GM18505 (cell line): ENCODE results near the gene INPP5J.

ENCODE experiments used
- ATAC-seq: cut with Tn5 transposase; IDR thresholded peaks from one replicate; pipeline ENCODE4 v1.9.1; 2021; ENCODE audit not compliant: unreplicated experiment
- POLR2A ChIP-seq: IDR thresholded peaks from 4 replicates; pipeline ENCODE4 v1.6.1; 2011; ENCODE audit warnings: borderline replicate concordance; ENCODE audit not compliant: insufficient read depth, insufficient read length; ENCODE audit errors: extremely low read depth

Gene INPP5J

GRCh38 chr22:31083923-31084810, 38.6 kb upstream of the INPP5J start:
- TF ChIP-seq POLR2A = no peak
- ATAC-seq = no peak

DNA sequence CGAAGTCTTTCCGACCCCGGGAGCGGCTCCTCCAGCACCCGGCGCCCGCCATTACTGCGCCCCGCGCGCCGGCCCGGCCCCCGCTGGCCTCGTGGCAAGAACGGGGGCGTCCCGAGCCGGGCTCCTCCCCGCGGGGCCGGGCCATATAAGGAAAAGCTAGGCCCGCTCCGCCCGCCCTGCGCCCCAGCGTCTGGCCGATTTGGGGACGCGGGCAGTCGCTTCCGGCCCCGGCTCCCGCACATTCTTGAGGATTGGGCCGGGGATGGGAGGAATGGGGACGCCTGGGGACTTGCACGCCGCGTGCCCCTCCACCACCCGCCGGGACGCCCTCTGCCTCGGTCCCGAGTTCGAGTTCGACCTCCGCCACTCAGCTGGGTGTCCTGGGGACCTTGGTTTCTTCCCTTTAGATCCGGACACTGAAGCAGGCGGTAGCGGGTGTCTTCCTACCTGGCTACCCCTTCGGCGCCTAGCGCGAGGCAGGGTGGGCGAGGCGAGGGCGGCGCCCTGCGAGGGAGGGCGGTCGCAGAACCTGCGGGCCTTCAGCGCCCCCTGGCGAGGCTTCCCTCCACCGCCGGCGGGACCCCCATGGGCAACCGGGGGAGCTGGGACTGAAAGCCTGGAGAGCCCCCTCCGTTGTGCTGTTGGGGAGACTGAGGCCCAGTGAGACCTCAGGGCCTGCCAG, 37.8 kb upstream of the INPP5J start:
- TF ChIP-seq POLR2A = peak; percentile 86

DNA sequence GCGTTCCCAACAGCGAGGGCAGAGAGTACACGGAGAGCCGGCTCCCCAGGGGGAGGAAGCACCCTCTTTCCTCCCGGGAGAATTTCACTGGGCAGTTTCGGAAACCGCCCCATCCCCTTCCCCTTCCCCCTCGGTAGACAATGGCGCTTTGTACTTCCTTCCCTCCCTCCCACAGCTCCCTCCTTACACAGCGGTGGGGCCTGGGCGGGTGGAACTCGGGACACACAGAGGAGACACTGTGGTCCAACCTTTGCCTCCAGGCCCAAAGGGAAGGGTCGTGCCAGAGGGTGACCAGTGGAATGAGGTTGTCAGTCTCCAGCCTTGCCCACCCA, 37.3 kb upstream of the INPP5J start:
- ATAC-seq = no peak
- TF ChIP-seq POLR2A = no peak

More for the DNA sequence above, 37.8 kb upstream of the INPP5J start:
- peak; percentile 59 for ATAC-seq

DNA sequence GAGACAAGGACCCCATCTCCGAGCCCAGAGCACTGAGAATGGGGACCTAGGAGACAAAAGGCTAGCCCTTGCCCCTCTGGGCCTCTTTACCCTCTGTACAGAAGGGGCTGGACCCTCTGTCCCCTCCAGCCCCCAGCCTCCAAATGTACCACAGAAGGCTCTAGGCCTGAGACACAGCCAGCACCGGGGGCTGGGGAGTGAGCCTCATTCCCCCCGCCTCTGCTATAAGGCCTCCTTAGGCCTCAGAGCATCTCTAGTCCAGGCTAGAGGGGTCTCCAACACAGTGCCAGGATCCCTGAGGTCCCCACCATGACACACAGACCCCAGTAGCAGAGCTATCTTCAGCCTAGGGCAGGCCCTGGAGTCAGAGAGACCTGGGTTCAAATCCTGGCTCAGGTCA, 36.8 kb upstream of the INPP5J start:
- TF ChIP-seq POLR2A = no peak
- no peak for ATAC-seq

GRCh38 chr22:31086703-31087330, 35.9 kb upstream of the INPP5J start:
- no peak for ATAC-seq
- TF ChIP-seq POLR2A = no peak

- no peak for TF ChIP-seq POLR2A
- no peak for ATAC-seq
Measured at GRCh38 chr22:31087744-31088215, 35.0 kb upstream of the INPP5J start.

- no peak for ATAC-seq
- TF ChIP-seq POLR2A = no peak
Measured at GRCh38 chr22:31088233-31088986, 34.4 kb upstream of the INPP5J start.

DNA sequence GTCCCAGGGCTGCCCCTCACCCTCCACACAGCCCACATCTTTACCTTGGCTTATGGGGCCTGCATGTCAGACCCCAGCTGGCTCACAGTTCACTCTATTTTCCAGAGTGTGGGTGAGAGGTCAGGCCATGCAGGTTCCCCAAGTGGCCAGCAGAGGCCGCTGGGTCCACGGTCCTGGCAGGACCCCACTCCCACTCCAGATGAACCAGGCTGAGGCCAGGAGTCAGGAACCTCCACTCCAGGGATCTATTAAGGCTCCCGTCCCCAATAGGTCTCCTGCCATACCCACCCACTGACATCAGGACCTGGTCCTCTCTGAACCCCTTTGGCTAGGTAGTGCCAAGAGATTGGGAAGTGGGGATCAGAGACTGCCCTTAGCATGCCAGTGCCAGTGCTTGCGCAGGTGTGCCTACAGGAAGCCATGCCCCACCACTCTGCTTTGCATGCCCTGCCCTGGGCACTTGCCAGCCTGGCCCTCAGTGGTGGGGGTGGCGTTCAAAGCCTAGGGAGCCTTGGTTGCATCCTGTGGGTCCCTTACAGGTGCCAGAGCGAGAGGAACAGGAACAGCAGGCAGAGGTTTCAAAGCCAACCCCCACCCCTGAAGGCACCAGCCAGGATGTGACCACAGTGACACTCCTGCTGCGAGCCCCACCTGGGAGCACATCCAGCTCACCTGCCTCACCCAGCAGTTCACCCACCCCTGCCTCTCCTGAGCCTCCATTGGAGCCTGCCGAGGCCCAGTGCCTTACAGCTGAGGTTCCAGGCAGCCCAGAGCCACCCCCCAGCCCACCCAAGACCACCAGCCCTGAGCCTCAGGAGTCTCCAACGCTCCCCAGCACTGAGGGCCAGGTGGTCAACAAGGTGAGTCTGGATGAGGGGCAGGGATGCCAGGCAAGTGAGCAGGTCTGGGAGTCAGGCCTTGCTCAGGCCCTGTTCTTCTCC, 33.3 kb upstream of the INPP5J start:
- TF ChIP-seq POLR2A = no peak
- ATAC-seq = no peak

DNA sequence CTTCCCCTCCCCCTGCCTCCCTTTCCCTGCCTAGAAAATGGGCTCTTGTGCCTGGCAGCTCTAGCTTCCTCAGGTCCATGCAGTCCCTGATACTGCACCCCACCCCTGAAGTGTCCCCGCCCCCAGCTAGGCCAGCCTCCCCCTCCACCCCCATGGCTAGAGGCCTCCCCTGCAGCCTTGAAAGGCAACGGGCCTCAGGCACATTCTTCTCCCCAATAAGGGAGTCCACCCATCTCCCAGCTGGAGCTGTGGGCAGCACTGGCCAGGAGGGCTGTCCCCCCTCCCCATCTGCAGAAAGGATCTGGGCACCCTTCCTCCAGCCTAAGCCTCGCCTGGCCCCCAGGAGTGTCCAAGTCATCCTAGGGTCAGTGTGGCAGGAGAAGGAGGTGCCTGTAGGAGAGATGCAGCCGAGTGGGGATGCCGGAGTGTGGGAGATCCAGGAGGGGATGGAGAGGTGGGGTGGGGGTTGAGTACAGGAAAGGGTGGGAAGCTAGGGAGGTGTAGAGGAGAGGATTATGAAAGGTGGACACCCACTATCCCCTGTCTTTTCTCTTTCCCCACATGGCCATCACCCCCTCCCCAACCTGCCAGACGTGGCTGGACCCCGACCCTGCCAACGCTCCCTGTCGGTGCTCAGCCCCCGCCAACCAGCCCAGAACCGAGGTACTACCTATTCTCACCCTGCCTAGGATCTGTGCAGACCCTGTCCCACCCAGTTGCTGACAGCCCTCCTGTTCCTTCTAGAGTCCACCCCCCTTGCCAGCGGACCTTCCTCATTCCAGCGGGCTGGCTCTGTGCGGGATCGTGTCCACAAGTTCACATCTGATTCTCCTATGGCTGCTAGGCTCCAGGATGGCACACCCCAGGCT, 32.3 kb upstream of the INPP5J start:
- no peak for ATAC-seq
- TF ChIP-seq POLR2A = no peak

DNA sequence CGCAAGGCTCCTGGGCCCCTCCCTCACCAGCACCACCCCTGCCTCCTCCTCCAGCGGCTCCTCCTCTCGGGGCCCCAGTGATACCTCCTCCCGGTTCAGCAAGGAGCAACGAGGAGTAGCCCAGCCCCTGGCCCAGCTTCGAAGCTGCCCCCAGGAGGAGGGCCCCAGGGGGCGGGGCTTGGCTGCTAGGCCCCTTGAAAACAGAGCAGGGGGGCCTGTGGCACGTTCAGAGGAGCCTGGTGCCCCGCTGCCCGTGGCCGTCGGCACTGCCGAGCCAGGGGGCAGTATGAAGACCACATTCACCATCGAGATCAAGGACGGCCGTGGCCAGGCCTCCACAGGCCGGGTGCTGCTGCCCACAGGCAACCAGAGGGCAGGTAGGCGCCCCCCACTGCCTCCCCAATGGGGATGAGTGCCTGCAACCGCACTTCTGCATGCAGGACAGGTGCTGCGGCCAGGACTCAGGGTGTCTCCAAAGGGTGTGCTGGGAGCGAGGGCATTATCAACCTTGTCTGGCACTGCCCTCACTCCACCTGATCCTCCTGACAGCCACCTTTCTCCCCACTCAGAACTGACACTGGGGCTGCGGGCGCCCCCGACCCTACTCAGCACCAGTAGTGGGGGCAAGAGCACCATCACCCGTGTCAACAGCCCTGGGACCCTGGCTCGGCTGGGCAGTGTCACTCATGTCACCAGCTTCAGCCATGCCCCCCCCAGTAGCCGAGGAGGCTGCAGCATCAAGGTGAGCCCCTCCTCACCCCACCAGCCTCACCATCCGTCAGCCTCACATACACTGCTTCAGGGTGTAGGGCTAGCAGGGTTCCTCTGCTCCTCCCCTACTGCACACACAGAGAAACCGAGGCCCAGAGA, 31.4 kb upstream of the INPP5J start:
- ATAC-seq = no peak
- TF ChIP-seq POLR2A = no peak
